MCF 10A (cell line): Measurements from ENCODE around the gene BBS1. TPM values are rescaled to one million over a fixed set of nuclear protein-coding genes. Genes with fewer than 3 reads are reported as not detected.

ENCODE experiments used
- BruUV-seq: library from RNA; stranded (reverse); fragments of 400-500 nt; replicated peaks from 2 replicates; lab custom pipeline; 2021; lab: Mats Ljungman, UMichigan
- CTCF ChIA-PET: fragments of 300-600 bp; sonication (Branson Sonifier 250); formaldehyde crosslinking; extraction: SDS; loops from one replicate; lab custom pipeline; 2021; ENCODE audit warnings: antibody characterized with exemption, inconsistent platforms; lab: Yijun Ruan, JAX
- POLR2A ChIA-PET: fragments of 300-600, 350-650 bp; sonication (Branson Sonifier 250); formaldehyde crosslinking; extraction: SDS; loops from one replicate; lab custom pipeline; 2020; ENCODE audit warnings: antibody characterized with exemption, inconsistent platforms; lab: Yijun Ruan, JAX
- DNase-seq: peaks from one replicate; pipeline ENCODE4 v3.0.0-alpha.2; 2018; ENCODE audit not compliant: unreplicated experiment
- H3K27ac Mint-ChIP-seq: one replicate; pipeline ENCODE4 v1.8.0; 2022; ENCODE audit warnings: mild to moderate bottlenecking, low read depth, mixed read lengths; ENCODE audit not compliant: unreplicated experiment
- H3K27me3 Mint-ChIP-seq: one replicate; pipeline ENCODE4 v1.8.0; 2022; ENCODE audit warnings: mixed read lengths; ENCODE audit not compliant: insufficient read depth, unreplicated experiment
- H3K36me3 Mint-ChIP-seq: one replicate; pipeline ENCODE4 v1.8.0; 2022; ENCODE audit warnings: mild to moderate bottlenecking, moderate library complexity, mixed read lengths; ENCODE audit not compliant: insufficient read depth, unreplicated experiment
- H3K4me1 Mint-ChIP-seq: one replicate; pipeline ENCODE4 v1.8.0; 2022; ENCODE audit warnings: mixed read lengths; ENCODE audit not compliant: insufficient read depth, unreplicated experiment
- H3K4me3 Mint-ChIP-seq: one replicate; pipeline ENCODE4 v1.8.0; 2022; ENCODE audit warnings: mild to moderate bottlenecking, moderate library complexity, mixed read lengths; ENCODE audit not compliant: unreplicated experiment
- H3K9me3 Mint-ChIP-seq: one replicate; pipeline ENCODE4 v1.8.0; 2022; ENCODE audit warnings: mixed read lengths; ENCODE audit not compliant: unreplicated experiment
- intact Hi-C: fragments of 100-400 bp; cut with micrococcal nuclease; formaldehyde crosslinking; loops from 2 replicates; pipeline ENCODE4 v1.14.1; 2022
- total RNA-seq: library from RNA; stranded (reverse); gene quantifications from 2 replicates; pipeline ENCODE4 v1.2.3, GENCODE V29; 2022
- TF ChIP-seq, protein P1 (sequence below): fragments of 200-600 bp; IDR thresholded peaks from one replicate; pipeline ENCODE4 v1.8.0; 2022; ENCODE audit warnings: antibody characterized with exemption, mild to moderate bottlenecking; ENCODE audit not compliant: unreplicated experiment

BBS1 gene
- total RNA-seq, 1 experiment from 2014 or later = 31.7 TPM

- H3K27ac Mint-ChIP-seq = peak within 1 kb of the TSS; percentile 92
- ChIA-PET CTCF (interaction anchor here (0.6 kb wide), 1 partner anchor 78 kb away, joined by 3 read pairs; no protein-coding TSS in a partner anchor), POLR2A (interaction anchor here (0.6 to 2.8 kb wide), 18 partner anchors 11 to 197 kb away, joined by 3 to 33 read pairs (median 4); partner anchors contain the start of genes BBS1, CCDC87, CCS and CTSF)
- peak; percentile 33 for DNase-seq
- H3K27me3 Mint-ChIP-seq = peaks cover 15% of the 10 kb centered on the region
- intact Hi-C loops = loop anchor here (1.0 kb wide), 1 partner anchor 132 kb away; no protein-coding TSS in a partner anchor
- peaks cover 39% of the 10 kb centered on the region for H3K4me1 Mint-ChIP-seq
- no TSS peak for BruUV-seq
- H3K9me3 Mint-ChIP-seq = no peaks in the 10 kb centered on the region
- peak within 1 kb of the TSS; percentile 78 for H3K4me3 Mint-ChIP-seq
- H3K36me3 Mint-ChIP-seq = peaks cover 16% of the 10 kb centered on the region
- TF ChIP-seq, protein P1, sequence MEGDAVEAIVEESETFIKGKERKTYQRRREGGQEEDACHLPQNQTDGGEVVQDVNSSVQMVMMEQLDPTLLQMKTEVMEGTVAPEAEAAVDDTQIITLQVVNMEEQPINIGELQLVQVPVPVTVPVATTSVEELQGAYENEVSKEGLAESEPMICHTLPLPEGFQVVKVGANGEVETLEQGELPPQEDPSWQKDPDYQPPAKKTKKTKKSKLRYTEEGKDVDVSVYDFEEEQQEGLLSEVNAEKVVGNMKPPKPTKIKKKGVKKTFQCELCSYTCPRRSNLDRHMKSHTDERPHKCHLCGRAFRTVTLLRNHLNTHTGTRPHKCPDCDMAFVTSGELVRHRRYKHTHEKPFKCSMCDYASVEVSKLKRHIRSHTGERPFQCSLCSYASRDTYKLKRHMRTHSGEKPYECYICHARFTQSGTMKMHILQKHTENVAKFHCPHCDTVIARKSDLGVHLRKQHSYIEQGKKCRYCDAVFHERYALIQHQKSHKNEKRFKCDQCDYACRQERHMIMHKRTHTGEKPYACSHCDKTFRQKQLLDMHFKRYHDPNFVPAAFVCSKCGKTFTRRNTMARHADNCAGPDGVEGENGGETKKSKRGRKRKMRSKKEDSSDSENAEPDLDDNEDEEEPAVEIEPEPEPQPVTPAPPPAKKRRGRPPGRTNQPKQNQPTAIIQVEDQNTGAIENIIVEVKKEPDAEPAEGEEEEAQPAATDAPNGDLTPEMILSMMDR = no peak
Measured at GRCh38 chr11:66546368-66546965, 36.0 kb downstream of the BBS1 start, which contains the start of gene ACTN3. Gene ACTN3 (plus strand): TSS chr11:66546903. CDS start chr11:66546938, 35 bp downstream.

DNA sequence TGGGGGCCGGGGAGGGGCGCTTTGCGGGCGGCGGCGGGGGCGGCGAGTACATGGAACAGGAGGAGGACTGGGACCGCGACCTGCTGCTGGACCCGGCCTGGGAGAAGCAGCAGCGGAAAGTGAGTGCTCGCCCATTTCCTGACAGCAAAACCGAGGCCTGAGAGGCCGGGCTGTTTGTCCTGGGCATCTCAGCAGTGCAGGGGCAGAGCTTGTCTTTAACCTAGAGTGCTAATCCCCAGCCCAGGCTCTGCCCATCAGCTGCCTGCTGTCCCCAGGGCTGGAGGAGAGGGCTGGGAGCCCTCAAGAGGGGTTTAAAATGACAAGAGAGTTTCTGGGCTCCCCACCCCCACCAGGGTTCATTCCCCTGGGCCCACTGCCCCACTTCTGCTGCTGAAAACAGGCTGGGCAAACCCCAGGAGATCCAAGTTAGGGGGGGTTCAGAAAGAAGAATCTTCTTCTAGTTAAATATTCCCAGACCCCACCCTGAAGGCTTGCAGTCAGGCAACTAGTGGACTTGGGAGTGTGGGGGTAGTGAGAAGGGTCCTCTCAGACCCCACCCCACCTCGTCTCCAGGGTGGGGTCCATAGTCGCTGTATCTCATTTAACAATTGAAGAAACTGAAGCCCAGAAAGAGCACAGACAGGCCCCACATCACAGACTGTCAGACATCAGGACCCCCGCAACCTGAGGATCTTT, 36.7 kb downstream of the BBS1 start:
- POLR2A ChIA-PET = interaction anchor here (0.6 to 2.8 kb wide), 11 partner anchors 21 to 132 kb away, joined by 3 to 33 read pairs (median 6); partner anchors contain the start of genes BBS1, CCDC87, CCS and CTSF
- BruUV-seq = no TSS peak
- peaks cover 15% of the 10 kb centered on the region for H3K27me3 Mint-ChIP-seq
- H3K4me1 Mint-ChIP-seq = peaks cover 32% of the 10 kb centered on the region
- H3K9me3 Mint-ChIP-seq = no peaks in the 10 kb centered on the region
- CTCF ChIA-PET = no interaction called here
- TF ChIP-seq, protein P1 = no peak
- peaks cover 13% of the 10 kb centered on the region for H3K36me3 Mint-ChIP-seq
- H3K27ac Mint-ChIP-seq = no peak overlapping the region
- intact Hi-C loops = loop anchor here (1.0 kb wide), 1 partner anchor 131 kb away; no protein-coding TSS in a partner anchor
- H3K4me3 Mint-ChIP-seq = peak overlapping the region; percentile 78
- DNase-seq = no peak

GRCh38 chr11:66547662-66548009, 37.2 kb downstream of the BBS1 start:
- Mint-ChIP-seq H3K27me3 (peaks cover 15% of the 10 kb centered on the region), H3K4me3 (no peak overlapping the region), H3K27ac (no peak overlapping the region), H3K9me3 (no peaks in the 10 kb centered on the region), H3K4me1 (peaks cover 27% of the 10 kb centered on the region), H3K36me3 (peaks cover 8% of the 10 kb centered on the region)
- POLR2A ChIA-PET = interaction anchor here (0.6 to 1.0 kb wide), 2 partner anchors 22 to 132 kb away, joined by 3 read pairs; no protein-coding TSS in a partner anchor
- intact Hi-C loops = no loop called here
- BruUV-seq = no TSS peak
- DNase-seq = no peak
- TF ChIP-seq, protein P1 = no peak
- CTCF ChIA-PET = no interaction called here

GRCh38 chr11:66548041-66548440, 37.6 kb downstream of the BBS1 start:
- ChIA-PET CTCF (no interaction called here), POLR2A (interaction anchor here (0.6 to 1.0 kb wide), 2 partner anchors 21 to 33 kb away, joined by 3 read pairs; no protein-coding TSS in a partner anchor)
- Mint-ChIP-seq H3K27me3 (peaks cover 15% of the 10 kb centered on the region), H3K4me3 (no peak overlapping the region), H3K36me3 (peaks cover 7% of the 10 kb centered on the region), H3K4me1 (peaks cover 23% of the 10 kb centered on the region), H3K27ac (no peak overlapping the region), H3K9me3 (no peaks in the 10 kb centered on the region)
- TF ChIP-seq, protein P1 = no peak
- no TSS peak for BruUV-seq
- intact Hi-C loops = no loop called here
- DNase-seq = no peak
